ENCODE measurements around the gene SYK.

DNA sequence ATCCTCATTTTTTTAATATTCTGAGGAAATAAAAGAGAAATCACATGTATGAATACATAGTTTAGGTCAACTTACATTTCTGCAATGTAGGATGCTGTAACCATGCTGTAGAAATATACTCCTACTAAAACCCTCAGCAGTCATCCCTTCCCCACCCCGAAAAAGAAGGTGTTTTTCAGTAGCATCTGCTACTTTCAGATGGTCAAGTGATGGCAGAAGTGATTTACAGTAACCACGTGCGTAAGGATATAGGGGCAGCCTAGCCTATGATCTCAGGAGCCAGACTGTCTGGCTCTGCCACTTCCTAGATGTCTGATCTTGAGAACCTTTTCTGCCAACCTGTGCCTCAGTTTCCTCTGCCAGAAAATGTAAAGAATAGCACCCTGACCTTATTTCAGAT lies 26.0 kb upstream of the SYK start:
- TF ChIP-seq, protein P1, sequence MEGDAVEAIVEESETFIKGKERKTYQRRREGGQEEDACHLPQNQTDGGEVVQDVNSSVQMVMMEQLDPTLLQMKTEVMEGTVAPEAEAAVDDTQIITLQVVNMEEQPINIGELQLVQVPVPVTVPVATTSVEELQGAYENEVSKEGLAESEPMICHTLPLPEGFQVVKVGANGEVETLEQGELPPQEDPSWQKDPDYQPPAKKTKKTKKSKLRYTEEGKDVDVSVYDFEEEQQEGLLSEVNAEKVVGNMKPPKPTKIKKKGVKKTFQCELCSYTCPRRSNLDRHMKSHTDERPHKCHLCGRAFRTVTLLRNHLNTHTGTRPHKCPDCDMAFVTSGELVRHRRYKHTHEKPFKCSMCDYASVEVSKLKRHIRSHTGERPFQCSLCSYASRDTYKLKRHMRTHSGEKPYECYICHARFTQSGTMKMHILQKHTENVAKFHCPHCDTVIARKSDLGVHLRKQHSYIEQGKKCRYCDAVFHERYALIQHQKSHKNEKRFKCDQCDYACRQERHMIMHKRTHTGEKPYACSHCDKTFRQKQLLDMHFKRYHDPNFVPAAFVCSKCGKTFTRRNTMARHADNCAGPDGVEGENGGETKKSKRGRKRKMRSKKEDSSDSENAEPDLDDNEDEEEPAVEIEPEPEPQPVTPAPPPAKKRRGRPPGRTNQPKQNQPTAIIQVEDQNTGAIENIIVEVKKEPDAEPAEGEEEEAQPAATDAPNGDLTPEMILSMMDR (conservative IDR thresholded peaks at IDR 0.05; ENCODE audit: low read depth, low read length): no peak
- TF ChIP-seq POLR2A (IDR thresholded peaks at IDR 0.05; ENCODE audit: low read depth, low read length) (no peak), MAZ (IDR thresholded peaks at IDR 0.05; ENCODE audit: borderline replicate concordance, low read depth, low read length) (no peak), BHLHE40 (IDR thresholded peaks at IDR 0.05; ENCODE audit: low read depth, low read length) (no peak), RAD21 (IDR thresholded peaks at IDR 0.05; ENCODE audit: low read length) (no peak), RFX5 (IDR thresholded peaks at IDR 0.05; ENCODE audit: low read depth, low read length) (no peak), RCOR1 (IDR thresholded peaks at IDR 0.05; ENCODE audit: insufficient replicate concordance, low read length) (no peak), FOS (IDR thresholded peaks at IDR 0.05; ENCODE audit: low read depth, low read length) (no peak), CEBPB (IDR thresholded peaks at IDR 0.05; ENCODE audit: low read depth, low read length) (no peak), CHD1 (IDR thresholded peaks at IDR 0.05; ENCODE audit: low read depth, low read length) (no peak)
- TF ChIP-seq, protein P2, sequence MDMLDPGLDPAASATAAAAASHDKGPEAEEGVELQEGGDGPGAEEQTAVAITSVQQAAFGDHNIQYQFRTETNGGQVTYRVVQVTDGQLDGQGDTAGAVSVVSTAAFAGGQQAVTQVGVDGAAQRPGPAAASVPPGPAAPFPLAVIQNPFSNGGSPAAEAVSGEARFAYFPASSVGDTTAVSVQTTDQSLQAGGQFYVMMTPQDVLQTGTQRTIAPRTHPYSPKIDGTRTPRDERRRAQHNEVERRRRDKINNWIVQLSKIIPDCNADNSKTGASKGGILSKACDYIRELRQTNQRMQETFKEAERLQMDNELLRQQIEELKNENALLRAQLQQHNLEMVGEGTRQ (IDR thresholded peaks at IDR 0.05; ENCODE audit: low read depth, low read length): no peak
